H1 (cell line): Measurements from ENCODE around the gene MITF. TPM values are rescaled to one million over a fixed set of nuclear protein-coding genes. Genes with fewer than 3 reads are reported as not detected.
A peak's percentile ranks its signal among the peaks of the same experiment; 100 is the strongest.
"Not testable (repeated sequence)": the region's sequence is repeated elsewhere in the genome, so short reads cannot be mapped to it uniquely, and the experiment has no call there.

Source experiments
- CTCF ChIA-PET: fragments of 300-600 bp; sonication (Branson Sonifier 250); formaldehyde crosslinking; loops from one replicate; lab custom pipeline; 2021; ENCODE audit not compliant: partially characterized antibody; lab: Charles Lee
- POLR2A ChIA-PET: fragments of 300-600 bp; sonication (Branson Sonifier 250); formaldehyde crosslinking; loops from one replicate; lab custom pipeline; 2021; ENCODE audit warnings: inconsistent platforms; ENCODE audit not compliant: partially characterized antibody; lab: Charles Lee
- DNase-seq, 2 experiments: peaks; one replicate each; pipeline versions ENCODE4 v3.0.0 to v3.0.0-alpha.2; 2010 to 2022; ENCODE audit warnings: low spot score in 2 of 2, low read depth in 1 of 2, mixed read lengths in 1 of 2
- FAIRE-seq: peaks from 2 replicates; lab custom pipeline; 2011; peaks lifted over from hg19 to GRCh38; lab: Jason Lieb, UNC
- H2AFZ ChIP-seq: 2 replicates; pipeline ENCODE4 v1.8.1; 2012; ENCODE audit warnings: low read length, inconsistent platforms
- H2AK5ac ChIP-seq: 2 replicates; pipeline ENCODE4 v1.6.1; 2013; ENCODE audit warnings: low read depth, low read length
- H2BK120ac ChIP-seq: replicated peaks from 2 replicates; pipeline ENCODE3; 2013; ENCODE audit warnings: low read depth, low read length, inconsistent platforms
- H2BK12ac ChIP-seq: 2 replicates; pipeline ENCODE4 v1.6.1; 2013; ENCODE audit warnings: low read depth, low read length
- H2BK15ac ChIP-seq: 2 replicates; pipeline ENCODE4 v1.6.1; 2013; ENCODE audit warnings: low read length
- H2BK20ac ChIP-seq: 2 replicates; pipeline ENCODE4 v1.6.1; 2013; ENCODE audit warnings: low read length
- H2BK5ac ChIP-seq: 2 replicates; pipeline ENCODE4 v1.6.1; 2013; ENCODE audit warnings: low read depth, low read length
- H3K14ac ChIP-seq: 2 replicates; pipeline ENCODE4 v1.6.1; 2013; ENCODE audit warnings: inconsistent platforms; ENCODE audit not compliant: insufficient read length
- H3K18ac ChIP-seq: 2 replicates; pipeline ENCODE4 v1.6.1; 2013; ENCODE audit warnings: low read length; ENCODE audit errors: extremely low read depth
- H3K23ac ChIP-seq: 2 replicates; pipeline ENCODE4 v1.6.1; 2013; ENCODE audit warnings: inconsistent platforms; ENCODE audit not compliant: insufficient read length
- H3K23me2 ChIP-seq: 2 replicates; pipeline ENCODE4 v1.6.1; 2013; ENCODE audit warnings: low read depth, low read length
- H3K27ac ChIP-seq: 2 replicates; pipeline ENCODE4 v1.6.1; 2011; ENCODE audit warnings: low read depth, low read length, inconsistent platforms
- H3K27me3 ChIP-seq, 4 experiments: replicated peaks in 1 of 4; 1 replicate in 1 of 4; 2 replicates in 3 of 4; pipeline versions ENCODE4 v1.6.1 to v1.8.1; 2011 to 2013; ENCODE audit warnings: low read length in 3 of 4, mild to moderate bottlenecking in 3 of 4, inconsistent platforms in 2 of 4, mixed read lengths in 2 of 4, moderate library complexity in 1 of 4; ENCODE audit not compliant: control insufficient read depth in 3 of 4, insufficient read depth in 3 of 4; ENCODE audit errors: extremely low read depth in 1 of 4
- H3K36me3 ChIP-seq, 4 experiments: 2 replicates each; pipeline versions ENCODE4 v1.6.1 to v1.8.1; 2011 to 2013; ENCODE audit warnings: mild to moderate bottlenecking in 4 of 4, low read length in 3 of 4, moderate library complexity in 2 of 4, control low read depth in 1 of 4, inconsistent platforms in 1 of 4; ENCODE audit not compliant: insufficient read depth in 4 of 4, control insufficient read depth in 2 of 4
- H3K4ac ChIP-seq: replicated peaks from 2 replicates; pipeline ENCODE3; 2013; ENCODE audit warnings: low read length, low read depth, mixed read lengths, inconsistent platforms; ENCODE audit not compliant: insufficient read length
- H3K4me1 ChIP-seq, 4 experiments: replicated peaks in 1 of 4; 1 replicate in 1 of 4; 2 replicates in 3 of 4; pipeline versions ENCODE4 v1.6.1 to v1.8.1; 2011 to 2013; ENCODE audit warnings: low read length in 3 of 4, inconsistent platforms in 2 of 4, mixed read lengths in 1 of 4; ENCODE audit not compliant: insufficient read depth in 4 of 4, control insufficient read depth in 3 of 4
- H3K4me2 ChIP-seq, 2 experiments: 2 replicates each; pipeline versions ENCODE4 v1.6.1 to v1.8.1; 2011 to 2013; ENCODE audit warnings: low read depth in 2 of 2, low read length in 2 of 2, control low read depth in 1 of 2, inconsistent platforms in 1 of 2, mild to moderate bottlenecking in 1 of 2; ENCODE audit not compliant: insufficient read depth in 1 of 2
- H3K4me3 ChIP-seq, 4 experiments: fragments of 200-600, 300-600 bp in 1 of 4; sonication (generic), shearing (Covaris generic), sonication (Bioruptor Twin) in 1 of 4; 2 replicates each; pipeline versions ENCODE4 v1.5.1 to v1.8.1; 2011 to 2016; ENCODE audit warnings: low read length in 4 of 4, low read depth in 3 of 4, control low read depth in 2 of 4, inconsistent platforms in 2 of 4, mild to moderate bottlenecking in 2 of 4, mixed read lengths in 1 of 4, moderate library complexity in 1 of 4; ENCODE audit not compliant: insufficient read depth in 2 of 4; ENCODE audit errors: extremely low read depth in 1 of 4
- H3K56ac ChIP-seq: replicated peaks from 2 replicates; pipeline ENCODE3; 2013; ENCODE audit warnings: low read depth, mild to moderate bottlenecking, mixed read lengths, low read length, inconsistent platforms; ENCODE audit not compliant: insufficient read length
- H3K79me1 ChIP-seq: 2 replicates; pipeline ENCODE4 v1.6.1; 2013; ENCODE audit warnings: low read depth, low read length, control low read depth
- H3K79me2 ChIP-seq, 2 experiments: 2 replicates each; pipeline versions ENCODE4 v1.6.1 to v1.8.1; 2012 to 2013; ENCODE audit warnings: low read length in 2 of 2, mild to moderate bottlenecking in 2 of 2, inconsistent platforms in 1 of 2; ENCODE audit not compliant: insufficient read depth in 2 of 2, control insufficient read depth in 1 of 2
- H3K9ac ChIP-seq, 4 experiments: replicated peaks in 1 of 4; 1 replicate in 1 of 4; 2 replicates in 3 of 4; pipeline versions ENCODE4 v1.6.1 to v1.8.1; 2011 to 2013; ENCODE audit warnings: low read depth in 3 of 4, low read length in 3 of 4, control low read depth in 2 of 4, mild to moderate bottlenecking in 2 of 4, moderate library complexity in 2 of 4, inconsistent platforms in 1 of 4; ENCODE audit errors: extremely low read depth in 1 of 4
- H3K9me3 ChIP-seq, 2 experiments: 2 replicates each; pipeline versions ENCODE4 v1.6.1 to v1.8.1; 2012 to 2013; ENCODE audit warnings: mild to moderate bottlenecking in 2 of 2, moderate library complexity in 2 of 2, control low read depth in 1 of 2, inconsistent platforms in 1 of 2, low read depth in 1 of 2, low read length in 1 of 2, mixed read lengths in 1 of 2; ENCODE audit not compliant: insufficient read depth in 2 of 2
- H4K20me1 ChIP-seq, 2 experiments: replicated peaks in 1 of 2; 2 replicates each; pipeline versions ENCODE3 to v1.8.1; 2011 to 2013; ENCODE audit warnings: inconsistent platforms in 2 of 2, low read length in 2 of 2, mild to moderate bottlenecking in 1 of 2; ENCODE audit not compliant: insufficient read depth in 2 of 2, control insufficient read depth in 1 of 2
- H4K5ac ChIP-seq: 2 replicates; pipeline ENCODE4 v1.6.1; 2013; ENCODE audit warnings: low read length, low read depth, mixed read lengths, inconsistent platforms; ENCODE audit not compliant: insufficient read length
- H4K8ac ChIP-seq: 2 replicates; pipeline ENCODE4 v1.8.0; 2013; ENCODE audit warnings: mild to moderate bottlenecking, moderate library complexity, low read length, inconsistent platforms; ENCODE audit not compliant: insufficient read depth; ENCODE audit errors: extremely low read depth
- H4K91ac ChIP-seq: replicated peaks from 2 replicates; pipeline ENCODE3; 2013; ENCODE audit warnings: low read length, mixed read lengths, inconsistent platforms; ENCODE audit not compliant: insufficient read length
- CTCF ChIP-seq, 3 experiments: IDR thresholded peaks; 1 replicate in 2 of 3; 2 replicates in 1 of 3; pipeline versions ENCODE4 v1.5.1 to v1.6.1; 2011; ENCODE audit warnings: low read length in 3 of 3, mild to moderate bottlenecking in 3 of 3, inconsistent platforms in 2 of 3, low read depth in 1 of 3, moderate library complexity in 1 of 3; ENCODE audit not compliant: insufficient read depth in 1 of 3; ENCODE audit errors: control extremely low read depth in 1 of 3
- RAD21 ChIP-seq, 2 experiments: IDR thresholded peaks in 1 of 2; conservative IDR thresholded peaks in 1 of 2; 2 replicates each; pipeline ENCODE4 v1.6.1; 2011; ENCODE audit warnings: low read depth in 2 of 2, low read length in 2 of 2, improper control_type of control experiment in 1 of 2, inconsistent platforms in 1 of 2, mild to moderate bottlenecking in 1 of 2, moderate library complexity in 1 of 2
- WGBS, 2 experiments: shearing (Covaris generic) in 1 of 2; methylation state at CpG; one replicate each; pipeline versions ENCODE4 v1.1.6 to v1.1.7; 2013 to 2015; ENCODE audit warnings: low lambda C conversion rate in 2 of 2, mixed read lengths in 2 of 2, inconsistent platforms in 1 of 2, low coverage in 1 of 2, missing lambda C conversion rate in 1 of 2; ENCODE audit not compliant: insufficient replicate concordance in 2 of 2, insufficient coverage in 1 of 2, insufficient read length in 1 of 2; ENCODE audit errors: extremely low coverage in 1 of 2, missing lambda C conversion rate in 1 of 2; 5-methylcytosine and 5-hydroxymethylcytosine counted together
- polyA plus RNA-seq, 7 experiments: library from polyadenylated mRNA; depleted of rRNA in 3 of 7; stranded (reverse) in 5 of 7; unstranded in 2 of 7; fragments of >200 nt in 5 of 7; fragments of 200-250 nt in 2 of 7; gene quantifications; 1 replicate in 5 of 7; 2 replicates in 1 of 7; 4 replicates in 1 of 7; pipeline versions ENCODE4 v1.2.1 to v1.2.3, GENCODE V29; 2011 to 2013; ENCODE audit warnings: missing spikeins in 2 of 7, mixed read lengths in 2 of 7
- total RNA-seq: library from RNA; stranded (reverse); fragmentation: NEBNext Ultra II Directional; extraction: Animal tissue kit (Norgen Biotek cat#: 25700); gene quantifications from 2 replicates; pipeline ENCODE4 v1.2.1, GENCODE V29; 2021

MITF gene
- total and polyA plus RNA-seq, 2 of the 8 experiments (the other 6 are each of a cell fraction or from before 2014, with no cell fraction given), result 0.53 to 1.4 TPM

GRCh38 chr3:69920009-69920408 lies 180.7 kb downstream of the MITF start:
- H2BK120ac ChIP-seq, H3K4me1 ChIP-seq, H2BK12ac ChIP-seq, H3K27me3 ChIP-seq, H3K27ac ChIP-seq, H2AFZ ChIP-seq, H2BK20ac ChIP-seq, H3K9ac ChIP-seq, H3K18ac ChIP-seq, H2BK15ac ChIP-seq, POLR2A ChIA-PET, H3K4ac ChIP-seq, H3K56ac ChIP-seq, H3K23me2 ChIP-seq, H3K4me3 ChIP-seq, H3K4me2 ChIP-seq, H4K20me1 ChIP-seq, H2AK5ac ChIP-seq, H3K36me3 ChIP-seq, H3K79me2 ChIP-seq, H4K8ac ChIP-seq, FAIRE-seq, H4K5ac ChIP-seq, H3K79me1 ChIP-seq, H3K14ac ChIP-seq, H2BK5ac ChIP-seq, H3K9me3 ChIP-seq, H3K23ac ChIP-seq, H4K91ac ChIP-seq: not testable (repeated sequence)
- TF ChIP-seq CTCF (IDR thresholded peaks at IDR 0.05; ENCODE audit: control extremely low read depth in 1 of 3, insufficient read depth in 1 of 3, low read depth in 1 of 3, low read length in 3 of 3) (peak; percentile 37 to 57 (median 43)), RAD21 (IDR thresholded peaks at IDR 0.05 in 1 of 2, conservative IDR thresholded peaks at IDR 0.05 in 1 of 2; ENCODE audit: low read depth in 2 of 2, low read length in 2 of 2) (peak; percentile 46 to 61)
- CTCF ChIA-PET, result interaction anchor here (0.6 to 3.6 kb wide), 6 partner anchors 9 to 609 kb away, joined by 3 to 17 read pairs (median 5); no protein-coding TSS in a partner anchor
- peak in 1 of 2 experiments; percentile 54 for DNase-seq
- WGBS, 2 experiments, result 62% methylated on average over 10 of the region's 10 CpGs; no CpG with 5 or more reads in 1 of the 2 experiments
